ENCODE results near the gene DHX34.

DNA sequence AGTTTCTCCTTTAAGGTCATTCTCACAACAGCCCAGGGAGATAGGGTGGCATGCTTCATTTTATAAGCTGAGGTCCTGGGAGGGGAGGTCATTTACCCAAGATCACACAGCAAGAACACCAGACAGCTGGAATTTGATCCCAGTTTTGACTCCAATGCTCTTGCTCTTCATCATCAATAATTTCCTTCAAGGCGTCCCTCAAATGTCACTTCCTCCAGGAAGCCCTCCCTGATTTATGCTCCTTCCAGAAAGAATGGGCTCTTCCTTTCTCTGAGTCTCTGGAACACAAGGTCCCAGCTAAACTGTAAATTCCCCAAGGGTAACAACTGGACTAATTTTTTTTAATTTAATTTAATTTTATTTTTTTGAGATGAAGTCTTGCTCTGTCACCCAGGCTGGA, 4.7 kb upstream of the DHX34 start:
- TF ChIP-seq, protein P1, sequence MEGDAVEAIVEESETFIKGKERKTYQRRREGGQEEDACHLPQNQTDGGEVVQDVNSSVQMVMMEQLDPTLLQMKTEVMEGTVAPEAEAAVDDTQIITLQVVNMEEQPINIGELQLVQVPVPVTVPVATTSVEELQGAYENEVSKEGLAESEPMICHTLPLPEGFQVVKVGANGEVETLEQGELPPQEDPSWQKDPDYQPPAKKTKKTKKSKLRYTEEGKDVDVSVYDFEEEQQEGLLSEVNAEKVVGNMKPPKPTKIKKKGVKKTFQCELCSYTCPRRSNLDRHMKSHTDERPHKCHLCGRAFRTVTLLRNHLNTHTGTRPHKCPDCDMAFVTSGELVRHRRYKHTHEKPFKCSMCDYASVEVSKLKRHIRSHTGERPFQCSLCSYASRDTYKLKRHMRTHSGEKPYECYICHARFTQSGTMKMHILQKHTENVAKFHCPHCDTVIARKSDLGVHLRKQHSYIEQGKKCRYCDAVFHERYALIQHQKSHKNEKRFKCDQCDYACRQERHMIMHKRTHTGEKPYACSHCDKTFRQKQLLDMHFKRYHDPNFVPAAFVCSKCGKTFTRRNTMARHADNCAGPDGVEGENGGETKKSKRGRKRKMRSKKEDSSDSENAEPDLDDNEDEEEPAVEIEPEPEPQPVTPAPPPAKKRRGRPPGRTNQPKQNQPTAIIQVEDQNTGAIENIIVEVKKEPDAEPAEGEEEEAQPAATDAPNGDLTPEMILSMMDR (IDR thresholded peaks at IDR 0.05; ENCODE audit: low read depth, low read length, poor library complexity, severe bottlenecking): no peak
- TF ChIP-seq EZH2phosphoT487 (IDR thresholded peaks at IDR 0.05; ENCODE audit: borderline replicate concordance, low read length): no peak
